Activated B cell treated with CpG ODN at 0.5 μM for 24 hours (primary cell): ENCODE results near the gene FLRT1. TPM values are rescaled to one million over a fixed set of nuclear protein-coding genes. Genes with fewer than 3 reads are reported as not detected.
"Not testable (repeated sequence)": the region's sequence is repeated elsewhere in the genome, so short reads cannot be mapped to it uniquely, and the experiment has no call there.

Experiments used
- ATAC-seq: fragments of 200-7000 bp; cut with Tn5 transposase; one replicate; pipeline ENCODE4 v1.10.0; 2021; ENCODE audit warnings: low read depth, mild to moderate bottlenecking, moderate library complexity
- CTCF ChIA-PET: fragments of 350-600 bp; sonication (Branson Sonifier 250); formaldehyde crosslinking; loops from one replicate; lab custom pipeline; 2021; ENCODE audit warnings: antibody characterized with exemption; lab: Charles Lee
- POLR2A ChIA-PET: fragments of 350-600 bp; sonication (Branson Sonifier 250); formaldehyde crosslinking; loops from one replicate; lab custom pipeline; 2021; ENCODE audit warnings: antibody characterized with exemption; lab: Charles Lee
- DNase-seq: peaks from one replicate; pipeline ENCODE4 v3.0.0; 2022
- H3K27ac Mint-ChIP-seq: one replicate; pipeline ENCODE4 v1.8.0; 2020; ENCODE audit warnings: mixed read lengths
- H3K27me3 Mint-ChIP-seq: one replicate; pipeline ENCODE4 v1.8.0; 2021; ENCODE audit warnings: mixed read lengths
- H3K36me3 Mint-ChIP-seq: one replicate; pipeline ENCODE4 v1.8.0; 2021; ENCODE audit warnings: low read depth, mixed read lengths
- H3K4me1 Mint-ChIP-seq: one replicate; pipeline ENCODE4 v1.8.0; 2021; ENCODE audit warnings: mixed read lengths
- H3K4me3 Mint-ChIP-seq: one replicate; pipeline ENCODE4 v1.8.0; 2020; ENCODE audit warnings: mild to moderate bottlenecking, mixed read lengths
- H3K9me3 Mint-ChIP-seq: one replicate; pipeline ENCODE4 v1.8.0; 2020; ENCODE audit warnings: mixed read lengths
- CTCF ChIP-seq: fragments of 200-600 bp; IDR thresholded peaks from one replicate; pipeline ENCODE4 v1.8.0; 2022; ENCODE audit warnings: antibody characterized with exemption, mild to moderate bottlenecking
- intact Hi-C: fragments of 100-400 bp; cut with micrococcal nuclease; formaldehyde crosslinking; loops from one replicate; pipeline ENCODE4 v1.15.1; 2024
- total RNA-seq: library from RNA; stranded (reverse); gene quantifications from 2 replicates; pipeline ENCODE4 v1.2.3, GENCODE V29; 2022

Gene FLRT1
- total RNA-seq, 1 donor from 2014 or later: not detected

- DNase-seq (no peak), ATAC-seq (no peak)
- H3K4me1 Mint-ChIP-seq: no peaks in the 10 kb centered on the region
- H3K27ac Mint-ChIP-seq: no peak overlapping the region
- ChIA-PET POLR2A (no interaction called here), CTCF (no interaction called here)
- H3K4me3 Mint-ChIP-seq: no peak overlapping the region
- no peaks in the 10 kb centered on the region for H3K36me3 Mint-ChIP-seq
- intact Hi-C loops: no loop called here
- no peaks in the 10 kb centered on the region for H3K9me3 Mint-ChIP-seq
- peaks cover 18% of the 10 kb centered on the region for H3K27me3 Mint-ChIP-seq
- TF ChIP-seq CTCF: no peak
Measured at GRCh38 chr11:64042301-64042700, 6.6 kb downstream of the FLRT1 start.

- ATAC-seq (no peak), DNase-seq (no peak)
- Mint-ChIP-seq H3K36me3 (no peaks in the 10 kb centered on the region), H3K4me3 (no peak overlapping the region), H3K27me3 (peaks cover 9% of the 10 kb centered on the region), H3K27ac (no peak overlapping the region), H3K4me1 (no peaks in the 10 kb centered on the region), H3K9me3 (no peaks in the 10 kb centered on the region)
- intact Hi-C loops: no loop called here
- ChIA-PET CTCF (no interaction called here), POLR2A (no interaction called here)
- TF ChIP-seq CTCF: no peak
Measured at GRCh38 chr11:64043545-64043944, 7.8 kb downstream of the FLRT1 start.

- Mint-ChIP-seq H3K27me3 (peaks cover 9% of the 10 kb centered on the region), H3K36me3 (no peaks in the 10 kb centered on the region), H3K27ac (no peak overlapping the region), H3K9me3 (no peaks in the 10 kb centered on the region), H3K4me3 (no peak overlapping the region), H3K4me1 (no peaks in the 10 kb centered on the region)
- no peak for TF ChIP-seq CTCF
- intact Hi-C loops: no loop called here
- ChIA-PET CTCF (no interaction called here), POLR2A (no interaction called here)
- ATAC-seq (no peak), DNase-seq (no peak)
Measured at GRCh38 chr11:64044730-64045393, 9.1 kb downstream of the FLRT1 start.

- no peak for DNase-seq
- H3K27me3 Mint-ChIP-seq: peaks cover 3% of the 10 kb centered on the region
- no peak overlapping the region for H3K27ac Mint-ChIP-seq
- H3K4me1 Mint-ChIP-seq: no peaks in the 10 kb centered on the region
- POLR2A ChIA-PET: no interaction called here
- H3K4me3 Mint-ChIP-seq: no peak overlapping the region
- intact Hi-C loops: no loop called here
- no peak for TF ChIP-seq CTCF
- ATAC-seq: no peak
- CTCF ChIA-PET: no interaction called here
- no peaks in the 10 kb centered on the region for H3K9me3 Mint-ChIP-seq
- no peaks in the 10 kb centered on the region for H3K36me3 Mint-ChIP-seq
Measured at GRCh38 chr11:64045700-64046099, 10.0 kb downstream of the FLRT1 start.

- H3K4me3 Mint-ChIP-seq, POLR2A ChIA-PET, H3K9me3 Mint-ChIP-seq, DNase-seq, intact Hi-C loops, H3K4me1 Mint-ChIP-seq, H3K27me3 Mint-ChIP-seq, H3K27ac Mint-ChIP-seq, ATAC-seq, H3K36me3 Mint-ChIP-seq, CTCF ChIA-PET: not testable (repeated sequence)
Measured at GRCh38 chr11:64047373-64047772, 11.6 kb downstream of the FLRT1 start.
